GM23248 (cell line): ENCODE measurements around the gene THEM4. TPM values are rescaled to one million over a fixed set of nuclear protein-coding genes. Genes with fewer than 3 reads are reported as not detected.
A peak's percentile ranks its signal among the peaks of the same experiment; 100 is the strongest.

Experiments
- DNase-seq: peaks from one replicate; pipeline ENCODE4 v3.0.0-alpha.2; 2015
- H2AFZ ChIP-seq: fragments of 200-600 bp; sonication (generic); 2 replicates; pipeline ENCODE4 v1.6.1; 2016; ENCODE audit warnings: antibody characterized with exemption
- H3F3A ChIP-seq: fragments of 200-600 bp; sonication (generic); 2 replicates; pipeline ENCODE4 v1.6.1; 2016; ENCODE audit warnings: mild to moderate bottlenecking, antibody characterized with exemption, mixed run types; ENCODE audit not compliant: insufficient read depth
- H3K27ac ChIP-seq: fragments of 200-600 bp; sonication (generic); 2 replicates; pipeline ENCODE4 v1.5.1; 2016; ENCODE audit warnings: mild to moderate bottlenecking
- H3K27me3 ChIP-seq: fragments of 200-600 bp; sonication (generic); replicated peaks from 2 replicates; pipeline ENCODE4 v1.6.1; 2016; ENCODE audit warnings: mild to moderate bottlenecking; ENCODE audit not compliant: insufficient read depth
- H3K36me3 ChIP-seq: fragments of 200-600 bp; sonication (generic); 2 replicates; pipeline ENCODE4 v1.6.1; 2016; ENCODE audit warnings: low read depth, mild to moderate bottlenecking
- H3K4me1 ChIP-seq: fragments of 200-600 bp; sonication (generic); 2 replicates; pipeline ENCODE4 v1.6.1; 2016; ENCODE audit warnings: mild to moderate bottlenecking; ENCODE audit not compliant: insufficient read depth
- H3K4me2 ChIP-seq: fragments of 200-600 bp; sonication (generic); one replicate; pipeline ENCODE4 v1.6.1; 2016; ENCODE audit warnings: mild to moderate bottlenecking; ENCODE audit not compliant: unreplicated experiment
- H3K4me3 ChIP-seq: fragments of 200-600 bp; sonication (generic); 2 replicates; pipeline ENCODE4 v1.5.1; 2016; ENCODE audit warnings: mild to moderate bottlenecking
- H3K79me2 ChIP-seq: fragments of 200-600 bp; sonication (generic); 2 replicates; pipeline ENCODE4 v1.6.1; 2016; ENCODE audit warnings: mild to moderate bottlenecking; ENCODE audit not compliant: insufficient read depth
- H3K9ac ChIP-seq: fragments of 200-600 bp; sonication (generic); 2 replicates; pipeline ENCODE4 v1.6.1; 2016; ENCODE audit warnings: mild to moderate bottlenecking
- H3K9me2 ChIP-seq: fragments of 200-600 bp; sonication (generic); 2 replicates; pipeline ENCODE4 v1.6.1; 2016; ENCODE audit warnings: mixed run types, mild to moderate bottlenecking, moderate library complexity; ENCODE audit not compliant: insufficient read depth
- H3K9me3 ChIP-seq: fragments of 200-600 bp; sonication (generic); one replicate; pipeline ENCODE4 v1.6.1; 2017; ENCODE audit warnings: low read depth
- H4K20me1 ChIP-seq: fragments of 200-600 bp; sonication (generic); 2 replicates; pipeline ENCODE4 v1.6.0; 2016; ENCODE audit not compliant: insufficient read depth
- EZH2 ChIP-seq: fragments of 200-600 bp; sonication (generic); IDR thresholded peaks from 2 replicates; pipeline ENCODE4 v1.6.1; 2018; ENCODE audit warnings: antibody characterized with exemption, mild to moderate bottlenecking; ENCODE audit not compliant: insufficient read depth, poor library complexity, severe bottlenecking
- EZH2phosphoT487 ChIP-seq: fragments of 200-600 bp; sonication (generic); IDR thresholded peaks from 2 replicates; pipeline ENCODE4 v1.6.1; 2018; ENCODE audit warnings: antibody characterized with exemption, moderate library complexity, mild to moderate bottlenecking, low read depth; ENCODE audit not compliant: insufficient read depth
- WGBS, 2 experiments: methylation state at CpG; one replicate each; pipeline ENCODE4 v1.1.6; 2015 to 2017; ENCODE audit warnings: low lambda C conversion rate in 2 of 2, low coverage in 1 of 2; ENCODE audit errors: missing lambda C conversion rate in 2 of 2; 5-methylcytosine and 5-hydroxymethylcytosine counted together
- in situ Hi-C: fragments of 300-500 bp; cut with MboI; formaldehyde crosslinking; loops from 2 replicates; pipeline ENCODE4 v1.15.0; 2020
- polyA plus RNA-seq: library from polyadenylated mRNA; unstranded; fragments of >200 nt; fragmentation: Nextera tagmentation; extraction: Ambion mirVana; gene quantifications from 2 replicates; pipeline ENCODE4 v1.2.1, GENCODE V29; 2016
- total RNA-seq: library from RNA; depleted of rRNA; stranded (reverse); fragments of >200 nt; shearing (Covaris generic); gene quantifications from 2 replicates; pipeline ENCODE4 v1.2.3, GENCODE V29; 2014

The THEM4 gene
- total and polyA plus RNA-seq, 2 experiments from 2014 or later, result 14.6 to 17.9 TPM

- no peak overlapping the region for H2AFZ ChIP-seq
- no peak for TF ChIP-seq EZH2
- TF ChIP-seq EZH2phosphoT487, result no peak
- no peaks in the 10 kb centered on the region for H3K27me3 ChIP-seq
- H3K4me3 ChIP-seq, result no peak overlapping the region
- DNase-seq, result no peak
- no peaks in the 10 kb centered on the region for H3K4me1 ChIP-seq
- no peaks in the 10 kb centered on the region for H3K36me3 ChIP-seq
- no peak overlapping the region for H3K4me2 ChIP-seq
- no peak overlapping the region for H3K9ac ChIP-seq
- no peaks in the 10 kb centered on the region for H3K9me3 ChIP-seq
- no peaks in the 10 kb centered on the region for H4K20me1 ChIP-seq
- H3K9me2 ChIP-seq, result no peaks in the 10 kb centered on the region
- no peaks in the 10 kb centered on the region for H3F3A ChIP-seq
- no peak overlapping the region for H3K27ac ChIP-seq
- in situ Hi-C loops, result no loop called here
- WGBS, 2 experiments, result 74 to 76% methylated on average over 7 of the region's 7 CpGs
- no peaks in the 10 kb centered on the region for H3K79me2 ChIP-seq
Measured at GRCh38 chr1:151916726-151917370, 7.5 kb upstream of the THEM4 start.

DNA sequence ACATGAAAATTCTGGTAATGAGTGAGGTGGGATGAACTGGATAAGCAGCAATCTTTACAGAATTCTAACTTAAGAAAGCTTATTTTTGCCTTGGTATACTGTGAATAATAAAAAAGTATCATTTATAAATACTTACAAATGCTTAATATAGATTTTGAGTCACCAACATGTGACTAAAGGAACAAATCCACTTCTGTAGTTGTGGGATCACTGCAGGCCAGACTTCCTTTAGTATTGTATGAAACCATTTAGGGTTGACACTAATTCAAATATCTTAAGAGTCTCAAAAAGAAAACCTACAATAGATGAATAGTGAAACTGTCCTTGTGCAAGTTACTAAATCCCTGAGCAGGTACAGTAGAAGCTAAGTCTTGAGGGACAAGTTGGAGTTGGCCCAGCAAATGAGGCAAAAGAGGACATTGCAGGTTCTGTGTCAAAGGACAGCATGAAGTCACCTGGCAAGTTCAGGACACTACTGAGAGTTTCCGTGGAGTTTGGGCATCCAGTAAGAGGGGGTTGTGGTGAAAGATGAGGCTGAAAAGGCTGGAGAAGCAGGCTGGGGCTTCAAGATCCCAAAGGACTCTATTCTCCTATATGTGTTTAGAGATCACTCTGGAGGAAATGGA lies 5.9 kb upstream of the THEM4 start:
- Histone ChIP-seq H2AFZ (no peak overlapping the region), H4K20me1 (no peaks in the 10 kb centered on the region), H3K4me2 (no peak overlapping the region), H3K27me3 (no peaks in the 10 kb centered on the region), H3K9me2 (no peaks in the 10 kb centered on the region), H3K9me3 (no peaks in the 10 kb centered on the region), H3K79me2 (no peaks in the 10 kb centered on the region), H3K36me3 (no peaks in the 10 kb centered on the region), H3K4me1 (no peaks in the 10 kb centered on the region), H3K4me3 (no peak overlapping the region), H3K9ac (no peak overlapping the region), H3F3A (0 out of 2 replicates have a peak, but pooled peaks cover 3% of the 10 kb centered on the region), H3K27ac (no peak overlapping the region)
- in situ Hi-C loops, result no loop called here
- WGBS, 2 experiments, result 67 to 80% methylated on average over 1 of the region's 1 CpG
- TF ChIP-seq EZH2phosphoT487, result no peak
- TF ChIP-seq EZH2, result no peak
- peak; percentile 23 for DNase-seq

DNA sequence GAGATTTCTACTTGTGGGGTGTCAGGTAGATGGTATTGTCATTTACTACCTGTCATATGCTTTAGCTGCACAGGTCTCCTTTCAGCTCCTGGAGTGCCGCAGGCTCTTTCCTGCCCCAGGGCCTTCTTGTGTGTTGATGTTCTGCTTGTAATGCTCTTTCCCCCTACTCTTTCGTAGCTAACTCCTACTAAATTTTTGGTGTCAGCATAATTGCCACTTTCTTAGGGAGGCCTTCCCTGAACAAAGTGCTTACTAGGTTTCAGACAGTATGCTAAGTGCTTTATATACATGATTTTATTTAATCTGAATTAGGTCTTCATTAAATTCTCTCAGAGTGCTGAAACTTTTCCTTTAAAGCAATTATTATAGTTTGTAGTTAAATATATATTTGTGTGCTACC lies 4.8 kb upstream of the THEM4 start:
- DNase-seq, result no peak
- no peak overlapping the region for H3K27ac ChIP-seq
- no peaks in the 10 kb centered on the region for H3K9me2 ChIP-seq
- H3K36me3 ChIP-seq, result no peaks in the 10 kb centered on the region
- no peaks in the 10 kb centered on the region for H3K79me2 ChIP-seq
- no peak for TF ChIP-seq EZH2
- TF ChIP-seq EZH2phosphoT487, result no peak
- no peak overlapping the region for H3K4me2 ChIP-seq
- no peak overlapping the region for H2AFZ ChIP-seq
- no peak overlapping the region for H3K4me3 ChIP-seq
- no peaks in the 10 kb centered on the region for H3K4me1 ChIP-seq
- no peak overlapping the region for H3K9ac ChIP-seq
- in situ Hi-C loops, result no loop called here
- H3K27me3 ChIP-seq, result no peaks in the 10 kb centered on the region
- peaks cover 6% of the 10 kb centered on the region; the same call in 1 of the 2 replicates for H3F3A ChIP-seq
- H3K9me3 ChIP-seq, result no peaks in the 10 kb centered on the region
- H4K20me1 ChIP-seq, result no peaks in the 10 kb centered on the region
- WGBS, 2 experiments, result 66 to 78% methylated on average over 2 of the region's 2 CpGs

GRCh38 chr1:151912973-151913372 lies 3.7 kb upstream of the THEM4 start:
- no peak for TF ChIP-seq EZH2phosphoT487
- no peak for TF ChIP-seq EZH2

More at GRCh38 chr1:151912973-151913372, 3.7 kb upstream of the THEM4 start:
- Histone ChIP-seq H3K27ac (no peak overlapping the region), H3K9ac (no peak overlapping the region), H3K9me3 (no peaks in the 10 kb centered on the region), H3K36me3 (no peaks in the 10 kb centered on the region), H3K4me3 (no peak overlapping the region), H2AFZ (no peak overlapping the region), H3K9me2 (no peaks in the 10 kb centered on the region), H3F3A (peaks cover 6% of the 10 kb centered on the region; the same call in 1 of the 2 replicates), H3K4me2 (no peak overlapping the region), H3K4me1 (peaks cover 7% of the 10 kb centered on the region; the same call in 1 of the 2 replicates), H3K79me2 (peaks cover 6% of the 10 kb centered on the region), H4K20me1 (no peaks in the 10 kb centered on the region), H3K27me3 (no peaks in the 10 kb centered on the region)
- in situ Hi-C loops, result no loop called here
- no peak for DNase-seq
- 100% methylated on average over 1 of the region's 1 CpG for WGBS, 2 experiments
